DND-41 (cell line): ENCODE results near the gene PTPRA.

ENCODE experiments used
- ATAC-seq: fragments of 200-7000 bp; cut with Tn5 transposase; 3 replicates; pipeline ENCODE4 v1.9.1; 2021; ENCODE audit warnings: low read depth; ENCODE audit not compliant: insufficient read depth
- DNase-seq: peaks from one replicate; pipeline ENCODE4 v3.0.0-alpha.2; 2020
- H2AFZ ChIP-seq: 2 replicates; pipeline ENCODE4 v1.6.0; 2012; ENCODE audit warnings: low read depth, low read length
- H3K27ac ChIP-seq: 2 replicates; pipeline ENCODE4 v1.5.1; 2012; ENCODE audit warnings: low read length, inconsistent platforms
- H3K27me3 ChIP-seq: fragments of 200-600 bp; sonication (generic); 2 replicates; pipeline ENCODE4 v1.6.0; 2012; ENCODE audit warnings: low read length, mild to moderate bottlenecking, inconsistent platforms; ENCODE audit not compliant: insufficient read depth, poor library complexity
- H3K36me3 ChIP-seq: 2 replicates; pipeline ENCODE4 v1.5.1; 2012; ENCODE audit warnings: low read length, inconsistent platforms; ENCODE audit not compliant: insufficient read depth
- H3K4me1 ChIP-seq: 2 replicates; pipeline ENCODE4 v1.5.1; 2012; ENCODE audit warnings: mild to moderate bottlenecking, low read length; ENCODE audit not compliant: insufficient read depth
- H3K4me2 ChIP-seq: 2 replicates; pipeline ENCODE4 v1.6.0; 2012; ENCODE audit warnings: mild to moderate bottlenecking, moderate library complexity, low read length, inconsistent platforms; ENCODE audit not compliant: insufficient read depth
- H3K4me3 ChIP-seq, 2 experiments: fragments of 200-600 bp in 1 of 2; shearing (Covaris generic) in 1 of 2; 2 replicates each; pipeline ENCODE4 v1.5.1; 2012 to 2016; ENCODE audit warnings: inconsistent platforms in 2 of 2, low read length in 2 of 2, mild to moderate bottlenecking in 2 of 2, low read depth in 1 of 2, moderate library complexity in 1 of 2
- H3K79me2 ChIP-seq: 2 replicates; pipeline ENCODE4 v1.6.0; 2012; ENCODE audit warnings: low read length, inconsistent platforms; ENCODE audit not compliant: insufficient read depth
- H3K9ac ChIP-seq: 2 replicates; pipeline ENCODE4 v1.6.0; 2012; ENCODE audit warnings: low read depth, mild to moderate bottlenecking, inconsistent platforms, low read length, moderate library complexity
- H3K9me3 ChIP-seq: 2 replicates; pipeline ENCODE4 v1.5.1; 2012; ENCODE audit warnings: low read length, moderate library complexity, mild to moderate bottlenecking, inconsistent platforms; ENCODE audit not compliant: insufficient read depth, severe bottlenecking
- H4K20me1 ChIP-seq: 2 replicates; pipeline ENCODE4 v1.6.0; 2012; ENCODE audit warnings: low read length; ENCODE audit not compliant: insufficient read depth
- CTCF ChIP-seq: IDR thresholded peaks from 2 replicates; pipeline ENCODE4 v1.5.1; 2012; ENCODE audit warnings: borderline replicate concordance, low read length, moderate library complexity, mild to moderate bottlenecking; ENCODE audit not compliant: poor library complexity, severe bottlenecking; ENCODE audit errors: extremely low read depth
- EZH2 ChIP-seq: IDR thresholded peaks from 3 replicates; pipeline ENCODE4 v1.6.1; 2012; ENCODE audit warnings: borderline replicate concordance, low read depth, mild to moderate bottlenecking, moderate library complexity, low read length, inconsistent platforms; ENCODE audit not compliant: severe bottlenecking

Gene PTPRA

GRCh38 chr20:2873010-2873746, at the start of gene PTPRA:
Gene PTPRA, plus strand, starts transcription at chr20:2873481. Its CDS starts 90,797 bp downstream, at chr20:2964278.
- Histone ChIP-seq H2AFZ (peak within 1 kb of the TSS; percentile 91), H3K27ac (peak within 1 kb of the TSS; percentile 81), H3K9me3 (no peaks in the 10 kb centered on the region), H3K36me3 (peaks cover 20% of the 10 kb centered on the region), H3K4me1 (peaks cover 42% of the 10 kb centered on the region), H3K4me3 (peak within 1 kb of the TSS; percentile 90 to 95), H3K27me3 (peaks cover 30% of the 10 kb centered on the region), H4K20me1 (peaks cover 18% of the 10 kb centered on the region), H3K79me2 (peaks cover 43% of the 10 kb centered on the region), H3K9ac (peak within 1 kb of the TSS; percentile 86), H3K4me2 (peak within 1 kb of the TSS; percentile 77)
- ATAC-seq (peak; percentile 91), DNase-seq (peak; percentile 95)
- no peak for TF ChIP-seq EZH2
- TF ChIP-seq CTCF: no peak

GRCh38 chr20:2825761-2826160, 47.5 kb upstream of the PTPRA start:
- TF ChIP-seq CTCF: no peak
- no peak for TF ChIP-seq EZH2
- H2AFZ ChIP-seq: no peak overlapping the region
- H3K27ac ChIP-seq: no peak overlapping the region

GRCh38 chr20:2826655-2827054, 46.6 kb upstream of the PTPRA start:
- H3K9me3 ChIP-seq: no peaks in the 10 kb centered on the region
- no peak overlapping the region for H2AFZ ChIP-seq
- DNase-seq (no peak), ATAC-seq (no peak)
- TF ChIP-seq EZH2 (no peak), CTCF (no peak)
- H4K20me1 ChIP-seq: peaks cover 6% of the 10 kb centered on the region
- peaks cover 25% of the 10 kb centered on the region for H3K4me1 ChIP-seq
- H3K27me3 ChIP-seq: peaks cover 13% of the 10 kb centered on the region
- no peaks in the 10 kb centered on the region for H3K79me2 ChIP-seq
- H3K4me3 ChIP-seq: no peak overlapping the region
- H3K9ac ChIP-seq: no peak overlapping the region
- H3K36me3 ChIP-seq: no peaks in the 10 kb centered on the region
- no peak overlapping the region for H3K4me2 ChIP-seq
- H3K27ac ChIP-seq: no peak overlapping the region

More at GRCh38 chr20:2825761-2826160, 47.5 kb upstream of the PTPRA start:
- Histone ChIP-seq H4K20me1 (peaks cover 14% of the 10 kb centered on the region), H3K9ac (no peak overlapping the region), H3K9me3 (no peaks in the 10 kb centered on the region), H3K4me2 (peak overlapping the region; percentile 8; the same call in 1 of the 2 replicates), H3K27me3 (peaks cover 13% of the 10 kb centered on the region), H3K36me3 (no peaks in the 10 kb centered on the region), H3K4me1 (peaks cover 34% of the 10 kb centered on the region), H3K79me2 (no peaks in the 10 kb centered on the region), H3K4me3 (no peak overlapping the region)
- ATAC-seq (peak; percentile 67), DNase-seq (peak; percentile 39)
